Transverse colon (tissue), 3 donors: ENCODE measurements around the gene RASGRP1.

Source experiments
- CTCF ChIP-seq, 5 experiments: fragments of 200-600 bp in 3 of 5; fragments of 450-650 bp in 2 of 5; sonication (generic) in 3 of 5; IDR thresholded peaks; 1 replicate in 2 of 5; 2 replicates in 3 of 5; pipeline ENCODE4 v1.5.1; 2016 to 2017; ENCODE audit warnings: antibody characterized with exemption in 5 of 5, inconsistent platforms in 3 of 5, mild to moderate bottlenecking in 2 of 5, moderate library complexity in 1 of 5
- EP300 ChIP-seq: sonication (generic); formaldehyde crosslinking; IDR thresholded peaks from one replicate; pipeline ENCODE4 v1.6.1; 2017; ENCODE audit warnings: antibody characterized with exemption, low read depth
- POLR2A ChIP-seq: fragments of 450-650 bp; IDR thresholded peaks from one replicate; pipeline ENCODE4 v1.6.1; 2016; ENCODE audit warnings: antibody characterized with exemption, mild to moderate bottlenecking, moderate library complexity

- TF ChIP-seq CTCF (IDR thresholded peaks at IDR 0.05) (no peak), EP300 (no peak), POLR2A (no peak)
These were observed 29.0 kb downstream of the RASGRP1 start for GRCh38 chr15:38535491-38536200.
